HepG2 (cell line): ENCODE data around the gene HSD3B7. TPM values are rescaled to one million over a fixed set of nuclear protein-coding genes. Genes with fewer than 3 reads are reported as not detected.
A peak's percentile ranks its signal among the peaks of the same experiment; 100 is the strongest.

Experiments used
- AHR ChIP-seq: IDR thresholded peaks from 2 replicates; pipeline ENCODE4 v1.6.1; 2018; ENCODE audit warnings: missing genetic modification reagents, missing compliant biosample characterization
- CCAR2 ChIP-seq: fragments of 200-400 bp; formaldehyde crosslinking; optimal IDR thresholded peaks from 2 replicates; pipeline ENCODE3; 2018; ENCODE audit warnings: low read depth, mild to moderate bottlenecking, low read length, moderate library complexity
- CHD2 ChIP-seq: IDR thresholded peaks from 2 replicates; pipeline ENCODE4 v1.6.1; 2011; ENCODE audit warnings: low read depth, low read length, improper control_type of control experiment
- CREB1 ChIP-seq, 2 experiments: fragments of 450-650 bp in 1 of 2; IDR thresholded peaks; 2 replicates each; pipeline ENCODE4 v1.6.1; 2016 to 2017; ENCODE audit warnings: control low read depth in 1 of 2, mild to moderate bottlenecking in 1 of 2, missing compliant biosample characterization in 1 of 2, missing genetic modification characterization in 1 of 2
- GABPA ChIP-seq, 2 experiments: IDR thresholded peaks; 2 replicates each; pipeline ENCODE4 v1.6.1; 2011 to 2016; ENCODE audit warnings: low read depth in 2 of 2, low read length in 1 of 2, missing biosample characterization in 1 of 2, missing genetic modification characterization in 1 of 2
- GATAD1 ChIP-seq: IDR thresholded peaks from 2 replicates; pipeline ENCODE4 v1.6.1; 2016; ENCODE audit warnings: missing genetic modification reagents, missing compliant biosample characterization
- JUN ChIP-seq: sonication (generic); formaldehyde crosslinking; IDR thresholded peaks from 2 replicates; pipeline ENCODE4 v1.4.0; 2020; ENCODE audit warnings: mild to moderate bottlenecking, missing genetic modification reagents
- MAFG ChIP-seq: sonication (generic); formaldehyde crosslinking; IDR thresholded peaks from 2 replicates; pipeline ENCODE4 v1.5.1; 2020; ENCODE audit warnings: mild to moderate bottlenecking, missing genetic modification reagents
- RAD51 ChIP-seq: fragments of 450-650 bp; IDR thresholded peaks from 2 replicates; pipeline ENCODE4 v1.6.1; 2016; ENCODE audit warnings: borderline replicate concordance
- SIN3A ChIP-seq: IDR thresholded peaks from 2 replicates; pipeline ENCODE4 v1.6.1; 2011; ENCODE audit warnings: low read depth, mild to moderate bottlenecking, control low read depth, low read length, borderline replicate concordance
- SKI ChIP-seq: fragments of 450-650 bp; IDR thresholded peaks from one replicate; pipeline ENCODE4 v1.6.1; 2018; ENCODE audit warnings: mild to moderate bottlenecking; ENCODE audit not compliant: partially characterized antibody
- SMYD3 ChIP-seq: sonication (generic); formaldehyde crosslinking; IDR thresholded peaks from 2 replicates; pipeline ENCODE4 v1.8.1; 2023; ENCODE audit warnings: mild to moderate bottlenecking, missing genetic modification reagents
- ZMAT3 ChIP-seq: sonication (generic); formaldehyde crosslinking; conservative IDR thresholded peaks from 2 replicates; pipeline ENCODE4 v1.7.0; 2021; ENCODE audit warnings: missing genetic modification reagents
- ZNF225 ChIP-seq: sonication (generic); formaldehyde crosslinking; IDR thresholded peaks from 2 replicates; pipeline ENCODE4 v1.4.0; 2020; ENCODE audit warnings: mild to moderate bottlenecking, missing genetic modification reagents
- ZNF24 ChIP-seq: fragments of 450-650 bp; IDR thresholded peaks from 2 replicates; pipeline ENCODE4 v1.6.1; 2017; ENCODE audit warnings: antibody characterized with exemption, mild to moderate bottlenecking
- ZNF432 ChIP-seq: sonication (generic); formaldehyde crosslinking; IDR thresholded peaks from 2 replicates; pipeline ENCODE4 v1.5.0; 2020; ENCODE audit warnings: missing genetic modification reagents, mild to moderate bottlenecking, borderline replicate concordance
- ZNF703 ChIP-seq: sonication (generic); formaldehyde crosslinking; IDR thresholded peaks from 2 replicates; pipeline ENCODE4 v1.5.1; 2020; ENCODE audit warnings: missing genetic modification reagents, mild to moderate bottlenecking, moderate library complexity, borderline replicate concordance
- ZNF775 ChIP-seq: sonication (generic); formaldehyde crosslinking; IDR thresholded peaks from 2 replicates; pipeline ENCODE4 v1.4.0; 2020; ENCODE audit warnings: missing genetic modification reagents, mild to moderate bottlenecking, moderate library complexity, borderline replicate concordance
- ZSCAN12 ChIP-seq: sonication (generic); formaldehyde crosslinking; IDR thresholded peaks from 2 replicates; pipeline ENCODE4 v1.9.0; 2021; ENCODE audit warnings: mild to moderate bottlenecking, missing genetic modification reagents
- polyA plus RNA-seq, 8 experiments: library from polyadenylated mRNA; depleted of rRNA in 3 of 8; stranded (reverse) in 7 of 8; unstranded in 1 of 8; fragments of >200 nt; fragmentation: Illumina TruSeq in 4 of 8; extraction: Trizol in 4 of 8; gene quantifications; 2 replicates each; pipeline versions ENCODE4 v1.2.1 to v1.2.3, GENCODE V29; 2011 to 2016; ENCODE audit warnings: low read depth in 4 of 8, missing spikeins in 1 of 8, mixed read lengths in 1 of 8; ENCODE audit not compliant: insufficient read depth in 1 of 8
- total RNA-seq, 5 experiments: library from RNA; depleted of rRNA; stranded (reverse); fragments of >200 nt; fragmentation: Illumina TruSeq; extraction: Trizol; gene quantifications; 2 replicates each; pipeline ENCODE4 v1.2.3, GENCODE V29; 2016; ENCODE audit warnings: low read depth in 1 of 5
- TF ChIP-seq, protein P1 (sequence below): sonication (generic); formaldehyde crosslinking; IDR thresholded peaks from 2 replicates; pipeline ENCODE4 v1.5.1; 2020; ENCODE audit warnings: mild to moderate bottlenecking, missing genetic modification reagents, borderline replicate concordance
- TF ChIP-seq, protein P2 (sequence below): sonication (generic); formaldehyde crosslinking; conservative IDR thresholded peaks from 2 replicates; pipeline ENCODE4 v1.8.1; 2023; ENCODE audit warnings: missing genetic modification reagents
- TF ChIP-seq, protein P3 (sequence below): sonication (generic); formaldehyde crosslinking; IDR thresholded peaks from 2 replicates; pipeline ENCODE4 v1.8.1; 2023; ENCODE audit warnings: mild to moderate bottlenecking, missing genetic modification reagents

The HSD3B7 gene
- total and polyA plus RNA-seq, 2 of the 13 experiments (the other 11 are each of a cell fraction or from before 2014, with no cell fraction given) = 32.9 to 69.7 TPM

DNA sequence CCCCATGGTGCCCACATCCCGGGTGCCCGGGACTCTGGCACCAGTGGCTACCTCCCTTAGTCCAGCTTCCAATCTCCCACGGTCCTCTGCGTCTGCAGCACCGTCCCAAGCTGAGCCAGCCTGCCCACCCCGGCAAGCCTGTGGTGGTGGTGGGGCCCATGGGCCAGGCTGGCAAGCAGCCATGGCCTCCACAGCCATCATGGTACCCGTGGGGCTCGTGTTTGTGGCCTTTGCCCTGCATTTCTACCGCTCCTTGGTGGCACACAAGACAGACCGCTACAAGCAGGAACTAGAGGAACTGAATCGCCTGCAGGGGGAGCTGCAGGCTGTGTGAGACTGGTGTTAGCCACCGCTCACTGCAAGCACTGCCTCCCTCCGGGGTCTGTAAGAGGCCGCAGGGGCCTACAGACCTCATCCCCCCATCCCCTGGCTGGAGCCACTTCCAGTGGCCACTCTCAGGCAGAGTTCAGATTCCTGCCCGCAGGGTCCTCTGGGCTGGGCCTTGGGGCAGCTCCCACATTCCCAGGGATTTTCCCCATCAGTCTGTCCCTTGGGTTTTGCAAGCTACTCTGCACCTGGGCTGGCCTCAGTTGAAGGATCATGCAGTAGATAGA lies 31.4 kb upstream of the HSD3B7 start (continued):
- no peak for TF ChIP-seq CREB1 (IDR thresholded peaks at IDR 0.05)
- TF ChIP-seq CREB1 (CRISPR knock-in tag; IDR thresholded peaks at IDR 0.05) = no peak
- peak; percentile 67; the same call in 1 of the 2 replicates for TF ChIP-seq GATAD1
- TF ChIP-seq MAFG (CRISPR knock-in tag) = no peak
- TF ChIP-seq ZNF225 (CRISPR knock-in tag) = 0 out of 2 replicates have a peak, but pooled peaks have one; percentile 42
- no peak for TF ChIP-seq ZSCAN12 (CRISPR knock-in tag)
- TF ChIP-seq ZMAT3 = peak; percentile 90; the same call in 1 of the 2 replicates
- TF ChIP-seq AHR = 0 out of 2 replicates have a peak, but pooled peaks have one; percentile 23
- no peak for TF ChIP-seq ZNF24
- TF ChIP-seq SMYD3 = no peak
- no peak for TF ChIP-seq ZNF775 (CRISPR knock-in tag)
- TF ChIP-seq CCAR2 = no peak
- TF ChIP-seq JUN = peak; percentile 36; the same call in 1 of the 2 replicates
- TF ChIP-seq ZNF432 = no peak
- TF ChIP-seq SIN3A = no peak
- TF ChIP-seq, protein P1, sequence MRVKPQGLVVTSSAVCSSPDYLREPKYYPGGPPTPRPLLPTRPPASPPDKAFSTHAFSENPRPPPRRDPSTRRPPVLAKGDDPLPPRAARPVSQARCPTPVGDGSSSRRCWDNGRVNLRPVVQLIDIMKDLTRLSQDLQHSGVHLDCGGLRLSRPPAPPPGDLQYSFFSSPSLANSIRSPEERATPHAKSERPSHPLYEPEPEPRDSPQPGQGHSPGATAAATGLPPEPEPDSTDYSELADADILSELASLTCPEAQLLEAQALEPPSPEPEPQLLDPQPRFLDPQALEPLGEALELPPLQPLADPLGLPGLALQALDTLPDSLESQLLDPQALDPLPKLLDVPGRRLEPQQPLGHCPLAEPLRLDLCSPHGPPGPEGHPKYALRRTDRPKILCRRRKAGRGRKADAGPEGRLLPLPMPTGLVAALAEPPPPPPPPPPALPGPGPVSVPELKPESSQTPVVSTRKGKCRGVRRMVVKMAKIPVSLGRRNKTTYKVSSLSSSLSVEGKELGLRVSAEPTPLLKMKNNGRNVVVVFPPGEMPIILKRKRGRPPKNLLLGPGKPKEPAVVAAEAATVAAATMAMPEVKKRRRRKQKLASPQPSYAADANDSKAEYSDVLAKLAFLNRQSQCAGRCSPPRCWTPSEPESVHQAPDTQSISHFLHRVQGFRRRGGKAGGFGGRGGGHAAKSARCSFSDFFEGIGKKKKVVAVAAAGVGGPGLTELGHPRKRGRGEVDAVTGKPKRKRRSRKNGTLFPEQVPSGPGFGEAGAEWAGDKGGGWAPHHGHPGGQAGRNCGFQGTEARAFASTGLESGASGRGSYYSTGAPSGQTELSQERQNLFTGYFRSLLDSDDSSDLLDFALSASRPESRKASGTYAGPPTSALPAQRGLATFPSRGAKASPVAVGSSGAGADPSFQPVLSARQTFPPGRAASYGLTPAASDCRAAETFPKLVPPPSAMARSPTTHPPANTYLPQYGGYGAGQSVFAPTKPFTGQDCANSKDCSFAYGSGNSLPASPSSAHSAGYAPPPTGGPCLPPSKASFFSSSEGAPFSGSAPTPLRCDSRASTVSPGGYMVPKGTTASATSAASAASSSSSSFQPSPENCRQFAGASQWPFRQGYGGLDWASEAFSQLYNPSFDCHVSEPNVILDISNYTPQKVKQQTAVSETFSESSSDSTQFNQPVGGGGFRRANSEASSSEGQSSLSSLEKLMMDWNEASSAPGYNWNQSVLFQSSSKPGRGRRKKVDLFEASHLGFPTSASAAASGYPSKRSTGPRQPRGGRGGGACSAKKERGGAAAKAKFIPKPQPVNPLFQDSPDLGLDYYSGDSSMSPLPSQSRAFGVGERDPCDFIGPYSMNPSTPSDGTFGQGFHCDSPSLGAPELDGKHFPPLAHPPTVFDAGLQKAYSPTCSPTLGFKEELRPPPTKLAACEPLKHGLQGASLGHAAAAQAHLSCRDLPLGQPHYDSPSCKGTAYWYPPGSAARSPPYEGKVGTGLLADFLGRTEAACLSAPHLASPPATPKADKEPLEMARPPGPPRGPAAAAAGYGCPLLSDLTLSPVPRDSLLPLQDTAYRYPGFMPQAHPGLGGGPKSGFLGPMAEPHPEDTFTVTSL = no peak
- TF ChIP-seq, protein P2, sequence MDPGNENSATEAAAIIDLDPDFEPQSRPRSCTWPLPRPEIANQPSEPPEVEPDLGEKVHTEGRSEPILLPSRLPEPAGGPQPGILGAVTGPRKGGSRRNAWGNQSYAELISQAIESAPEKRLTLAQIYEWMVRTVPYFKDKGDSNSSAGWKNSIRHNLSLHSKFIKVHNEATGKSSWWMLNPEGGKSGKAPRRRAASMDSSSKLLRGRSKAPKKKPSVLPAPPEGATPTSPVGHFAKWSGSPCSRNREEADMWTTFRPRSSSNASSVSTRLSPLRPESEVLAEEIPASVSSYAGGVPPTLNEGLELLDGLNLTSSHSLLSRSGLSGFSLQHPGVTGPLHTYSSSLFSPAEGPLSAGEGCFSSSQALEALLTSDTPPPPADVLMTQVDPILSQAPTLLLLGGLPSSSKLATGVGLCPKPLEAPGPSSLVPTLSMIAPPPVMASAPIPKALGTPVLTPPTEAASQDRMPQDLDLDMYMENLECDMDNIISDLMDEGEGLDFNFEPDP (CRISPR knock-in tag) = no peak
- TF ChIP-seq RAD51 = no peak
- TF ChIP-seq GABPA (IDR thresholded peaks at IDR 0.05; ENCODE audit: low read depth, low read length) = no peak
- TF ChIP-seq GABPA (CRISPR knock-in tag; IDR thresholded peaks at IDR 0.05; ENCODE audit: low read depth) = 0 out of 2 replicates have a peak, but pooled peaks have one; percentile 14
- TF ChIP-seq CHD2 = no peak
- no peak for TF ChIP-seq SKI
- TF ChIP-seq, protein P3, sequence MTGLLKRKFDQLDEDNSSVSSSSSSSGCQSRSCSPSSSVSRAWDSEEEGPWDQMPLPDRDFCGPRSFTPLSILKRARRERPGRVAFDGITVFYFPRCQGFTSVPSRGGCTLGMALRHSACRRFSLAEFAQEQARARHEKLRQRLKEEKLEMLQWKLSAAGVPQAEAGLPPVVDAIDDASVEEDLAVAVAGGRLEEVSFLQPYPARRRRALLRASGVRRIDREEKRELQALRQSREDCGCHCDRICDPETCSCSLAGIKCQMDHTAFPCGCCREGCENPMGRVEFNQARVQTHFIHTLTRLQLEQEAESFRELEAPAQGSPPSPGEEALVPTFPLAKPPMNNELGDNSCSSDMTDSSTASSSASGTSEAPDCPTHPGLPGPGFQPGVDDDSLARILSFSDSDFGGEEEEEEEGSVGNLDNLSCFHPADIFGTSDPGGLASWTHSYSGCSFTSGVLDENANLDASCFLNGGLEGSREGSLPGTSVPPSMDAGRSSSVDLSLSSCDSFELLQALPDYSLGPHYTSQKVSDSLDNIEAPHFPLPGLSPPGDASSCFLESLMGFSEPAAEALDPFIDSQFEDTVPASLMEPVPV = no peak
- no peak for TF ChIP-seq ZNF703 (CRISPR knock-in tag)
